GM21390 (cell line): ENCODE measurements around the gene FGF2.

Experiments
- ATAC-seq: cut with Tn5 transposase; IDR thresholded peaks from one replicate; pipeline ENCODE4 v1.9.1; 2021; ENCODE audit not compliant: unreplicated experiment

FGF2 gene

GRCh38 chr4:122889726-122890125, 63.1 kb downstream of the FGF2 start:
- ATAC-seq = no peak

DNA sequence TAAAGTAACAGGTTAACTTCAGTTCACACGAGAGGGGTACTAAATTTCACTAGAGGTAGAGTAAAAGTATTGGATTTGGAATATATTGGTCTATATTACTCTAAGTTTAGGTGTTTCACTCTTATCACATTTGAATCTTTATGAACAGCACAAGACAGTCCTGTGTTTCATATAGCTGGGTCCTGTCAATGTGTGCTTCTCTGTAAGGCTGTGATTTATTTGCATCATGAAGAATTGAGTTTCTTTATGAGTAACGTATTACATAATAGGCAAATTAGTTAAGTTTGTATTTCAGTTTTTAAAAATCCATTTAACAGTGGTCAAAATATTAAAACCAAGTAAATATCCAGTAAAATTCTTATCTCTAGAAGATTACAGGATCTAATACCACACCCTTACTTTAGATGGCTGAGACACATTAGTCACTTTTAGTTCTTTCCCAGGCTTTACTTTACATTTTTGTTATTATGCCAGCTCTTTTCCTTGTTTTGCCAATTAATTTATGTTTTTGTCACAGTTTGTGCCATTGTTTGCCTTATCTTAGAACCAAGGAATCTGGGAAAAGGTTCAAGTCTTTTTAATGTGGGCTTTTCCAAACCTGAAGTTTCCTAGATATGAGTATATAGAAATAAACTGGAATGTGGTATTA, 63.6 kb downstream of the FGF2 start:
- no peak for ATAC-seq

GRCh38 chr4:122894827-122895226, 68.2 kb downstream of the FGF2 start:
- ATAC-seq = no peak

GRCh38 chr4:122895336-122895995, 68.8 kb downstream of the FGF2 start:
- no peak for ATAC-seq

DNA sequence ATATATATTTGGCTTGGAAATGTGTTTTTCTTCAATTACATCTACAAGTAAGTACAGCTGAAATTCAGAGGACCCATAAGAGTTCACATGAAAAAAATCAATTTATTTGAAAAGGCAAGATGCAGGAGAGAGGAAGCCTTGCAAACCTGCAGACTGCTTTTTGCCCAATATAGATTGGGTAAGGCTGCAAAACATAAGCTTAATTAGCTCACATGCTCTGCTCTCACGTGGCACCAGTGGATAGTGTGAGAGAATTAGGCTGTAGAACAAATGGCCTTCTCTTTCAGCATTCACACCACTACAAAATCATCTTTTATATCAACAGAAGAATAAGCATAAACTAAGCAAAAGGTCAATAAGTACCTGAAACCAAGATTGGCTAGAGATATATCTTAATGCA, 69.6 kb downstream of the FGF2 start:
- no peak for ATAC-seq

- ATAC-seq = no peak
Observed at GRCh38 chr4:122898370-122899150, 71.9 kb downstream of the FGF2 start.

DNA sequence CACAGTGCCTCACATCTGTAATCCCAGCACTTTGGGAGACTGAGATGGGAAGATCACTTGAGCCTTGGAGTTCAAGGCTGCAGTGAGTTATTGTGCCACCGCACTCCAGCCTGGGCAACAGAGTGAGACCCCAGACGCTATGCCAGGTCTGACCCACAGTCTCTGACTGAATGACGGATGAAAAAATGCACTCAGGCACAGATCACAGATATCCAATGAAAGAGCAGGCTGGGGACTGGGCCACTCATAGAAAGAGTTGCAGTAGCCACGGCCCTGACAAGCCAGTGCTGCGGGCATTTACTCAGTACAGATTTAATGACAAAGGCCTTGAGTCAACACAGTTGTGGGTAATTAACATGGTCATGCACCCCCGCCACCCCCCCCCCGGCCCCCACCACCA, 73.1 kb downstream of the FGF2 start:
- ATAC-seq = no peak

DNA sequence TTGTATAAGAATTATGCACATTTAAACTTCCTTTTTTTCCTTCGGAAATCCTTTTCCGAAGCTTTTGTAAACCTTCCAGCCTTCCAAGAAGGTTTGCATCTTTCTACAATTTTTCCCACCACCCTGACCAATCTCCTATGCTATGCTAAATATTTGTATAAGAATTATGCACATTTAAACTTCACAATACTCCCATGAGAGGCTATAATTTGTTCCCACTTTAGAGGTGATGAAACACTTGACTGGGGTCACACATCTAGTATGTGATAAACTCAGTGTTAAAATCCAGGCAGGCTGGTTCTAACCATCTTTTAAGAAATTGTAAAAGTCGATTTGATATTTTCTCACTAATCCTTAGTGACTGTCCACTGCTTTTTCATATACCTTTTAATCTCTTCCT, 73.7 kb downstream of the FGF2 start:
- no peak for ATAC-seq

- ATAC-seq = no peak
Observed at GRCh38 chr4:122901247-122902010, 74.8 kb downstream of the FGF2 start.

DNA sequence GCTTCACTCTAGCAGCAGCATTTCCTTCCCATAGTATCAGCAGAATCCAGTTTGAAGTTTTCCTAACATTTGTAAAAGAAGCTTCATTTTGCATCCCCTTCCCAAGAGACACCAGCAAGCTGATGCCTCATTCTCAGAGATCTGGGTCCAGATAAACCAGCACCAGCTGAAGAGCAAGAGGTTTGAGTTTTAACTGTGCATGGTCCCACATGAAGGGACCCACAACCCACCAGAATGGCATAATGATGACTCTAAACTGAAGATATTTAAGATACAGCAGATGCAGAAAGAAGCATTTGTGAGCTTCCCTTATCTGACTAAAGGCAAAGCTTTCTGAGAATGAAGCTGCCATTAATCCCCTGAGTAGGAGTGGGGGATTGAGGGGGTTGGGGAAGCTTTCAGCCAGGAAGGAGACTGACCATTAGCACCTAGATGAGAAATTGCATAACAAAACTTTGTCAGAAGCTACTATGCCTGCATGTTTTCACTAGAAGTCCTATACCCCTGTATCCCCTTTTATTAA, 77.2 kb downstream of the FGF2 start:
- no peak for ATAC-seq

- ATAC-seq = no peak
Observed at GRCh38 chr4:122906859-122907305, 80.3 kb downstream of the FGF2 start.

DNA sequence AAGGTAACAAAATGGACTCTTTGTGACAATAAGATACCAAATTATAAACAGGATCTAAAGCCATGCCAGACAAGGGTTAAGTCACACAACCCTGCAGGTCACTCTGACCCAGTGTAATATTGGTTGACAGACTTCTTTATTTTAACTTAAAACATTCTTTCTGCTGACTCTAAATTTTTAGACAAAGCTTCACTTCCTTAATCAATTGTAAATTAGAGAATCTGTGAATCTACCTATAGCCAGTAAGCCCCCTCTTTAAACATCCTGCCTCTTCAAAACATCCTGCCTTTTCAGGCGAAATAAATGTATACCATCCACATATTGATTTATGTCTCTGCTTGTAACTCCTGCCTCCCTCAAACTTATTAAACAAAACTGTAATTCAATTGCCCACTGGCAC, 81.6 kb downstream of the FGF2 start:
- ATAC-seq = no peak

GRCh38 chr4:122909683-122910082, 83.1 kb downstream of the FGF2 start:
- no peak for ATAC-seq

DNA sequence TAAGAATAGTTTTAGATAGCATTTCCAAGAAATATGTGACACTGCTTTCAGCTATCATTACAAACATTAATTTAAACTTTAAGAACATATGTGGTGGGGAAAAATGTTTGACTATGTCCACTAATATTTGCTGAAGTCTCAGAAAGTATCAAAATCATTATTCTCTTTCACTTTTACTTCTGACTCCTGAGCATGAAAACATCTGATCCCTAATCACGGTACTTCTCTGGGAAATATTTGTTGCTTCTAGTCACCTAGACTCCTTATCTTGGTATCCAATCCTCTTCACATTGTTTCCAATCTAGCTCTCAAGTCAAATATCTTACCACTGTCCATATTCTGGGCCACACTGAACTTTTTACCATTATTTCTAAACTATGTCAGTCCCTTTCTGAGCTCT, 85.0 kb downstream of the FGF2 start:
- ATAC-seq = no peak

GRCh38 chr4:122912810-122913575, 86.4 kb downstream of the FGF2 start:
- ATAC-seq = no peak

- peak; percentile 97 for ATAC-seq
Observed at GRCh38 chr4:122914292-122914904, 87.8 kb downstream of the FGF2 start.

- ATAC-seq = no peak
Observed at GRCh38 chr4:122914938-122915337, 88.3 kb downstream of the FGF2 start.

- no peak for ATAC-seq
Observed at GRCh38 chr4:122917731-122918130, 91.1 kb downstream of the FGF2 start.

DNA sequence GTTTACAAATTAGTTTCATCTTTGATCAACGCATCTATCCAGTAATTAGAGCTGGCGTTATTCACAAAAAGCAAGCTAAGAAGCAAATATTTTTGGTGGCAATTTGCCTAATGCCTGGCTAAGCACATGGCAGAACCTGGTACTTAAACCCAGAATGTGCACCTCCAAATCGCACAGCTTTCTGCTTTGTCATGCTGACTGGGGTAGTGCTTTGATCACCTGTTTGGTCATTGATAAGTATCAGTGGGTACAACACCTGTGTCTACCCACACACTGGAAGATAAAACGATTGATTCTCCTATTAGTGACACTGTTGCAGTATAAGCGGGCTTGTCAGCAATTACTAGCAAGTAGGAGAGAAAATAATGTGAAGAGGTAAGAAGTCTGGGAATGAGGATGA, 93.8 kb downstream of the FGF2 start:
- no peak for ATAC-seq

- no peak for ATAC-seq
Observed at GRCh38 chr4:122921300-122921699, 94.7 kb downstream of the FGF2 start.
